Ishikawa (cell line): Measurements from ENCODE around the gene SCGB1A1.

Source experiments
- CEBPB ChIP-seq: IDR thresholded peaks from 2 replicates; pipeline ENCODE4 v1.6.1; 2012
- CREB1 ChIP-seq: IDR thresholded peaks from 2 replicates; pipeline ENCODE4 v1.6.1; 2012; ENCODE audit warnings: low read depth
- EGR1 ChIP-seq: IDR thresholded peaks from 2 replicates; pipeline ENCODE4 v1.6.1; 2012
- EP300 ChIP-seq: IDR thresholded peaks from 2 replicates; pipeline ENCODE4 v1.6.1; 2012; ENCODE audit warnings: borderline replicate concordance
- FOXM1 ChIP-seq: IDR thresholded peaks from 2 replicates; pipeline ENCODE4 v1.6.1; 2012; ENCODE audit warnings: low read depth, borderline replicate concordance
- MAX ChIP-seq: IDR thresholded peaks from 2 replicates; pipeline ENCODE4 v1.6.1; 2012
- NFIC ChIP-seq: IDR thresholded peaks from 2 replicates; pipeline ENCODE4 v1.6.1; 2012
- RAD21 ChIP-seq: IDR thresholded peaks from 2 replicates; pipeline ENCODE4 v1.6.1; 2012; ENCODE audit warnings: low read depth
- TAF1 ChIP-seq: IDR thresholded peaks from 2 replicates; pipeline ENCODE4 v1.6.1; 2012; ENCODE audit warnings: low read depth, mild to moderate bottlenecking
- TCF12 ChIP-seq: IDR thresholded peaks from 2 replicates; pipeline ENCODE4 v1.6.1; 2012; ENCODE audit warnings: low read depth
- TEAD4 ChIP-seq: IDR thresholded peaks from 2 replicates; pipeline ENCODE4 v1.6.1; 2012
- YY1 ChIP-seq: IDR thresholded peaks from 2 replicates; pipeline ENCODE4 v1.6.1; 2012; ENCODE audit warnings: low read depth
- ZBTB7A ChIP-seq: IDR thresholded peaks from 2 replicates; pipeline ENCODE4 v1.6.1; 2012; ENCODE audit warnings: low read depth
- TF ChIP-seq, protein P1 (sequence below): IDR thresholded peaks from 2 replicates; pipeline ENCODE4 v1.6.1; 2012
- TF ChIP-seq, protein P2 (sequence below): IDR thresholded peaks from 2 replicates; pipeline ENCODE4 v1.6.1; 2012; ENCODE audit warnings: low read depth, mild to moderate bottlenecking

SCGB1A1 gene

DNA sequence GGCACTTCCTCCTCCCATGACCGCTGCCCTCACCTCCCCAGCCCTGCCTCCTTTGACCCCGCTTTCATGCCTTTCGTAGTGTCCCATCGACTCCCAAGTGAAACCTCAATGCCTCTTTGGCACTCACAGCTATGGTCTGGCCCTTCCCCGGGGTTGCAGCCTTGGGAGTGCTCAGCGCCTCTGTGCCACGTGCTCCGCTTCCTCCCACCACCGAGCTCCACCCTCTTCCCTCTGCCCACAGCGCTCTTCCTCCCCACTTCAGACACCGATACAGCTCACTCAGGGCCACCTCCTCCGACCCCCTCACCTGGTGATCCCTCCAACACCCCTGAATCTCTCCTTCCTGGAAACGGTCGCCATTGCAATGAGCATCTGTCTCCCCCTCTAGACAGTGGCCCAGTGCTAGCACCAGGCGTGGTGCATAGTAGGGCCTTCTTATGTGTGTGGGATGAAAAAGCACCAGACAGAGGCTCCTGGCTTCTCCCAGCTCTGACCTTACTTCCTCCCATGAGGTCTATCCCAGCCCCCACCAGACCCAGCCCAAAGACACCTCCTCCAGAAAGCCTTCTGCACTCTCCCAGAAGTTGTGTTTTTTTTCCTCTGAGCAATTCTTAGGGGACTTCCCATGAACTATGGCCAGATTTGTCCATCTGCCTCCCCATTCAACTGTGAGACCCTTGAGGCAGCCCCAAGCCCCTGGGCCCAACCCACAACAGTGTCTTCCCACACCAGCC is 16.4 kb upstream of the SCGB1A1 start:
- TF ChIP-seq FOXM1, result no peak
- no peak for TF ChIP-seq CREB1
- no peak for TF ChIP-seq TEAD4
- TF ChIP-seq, protein P1, sequence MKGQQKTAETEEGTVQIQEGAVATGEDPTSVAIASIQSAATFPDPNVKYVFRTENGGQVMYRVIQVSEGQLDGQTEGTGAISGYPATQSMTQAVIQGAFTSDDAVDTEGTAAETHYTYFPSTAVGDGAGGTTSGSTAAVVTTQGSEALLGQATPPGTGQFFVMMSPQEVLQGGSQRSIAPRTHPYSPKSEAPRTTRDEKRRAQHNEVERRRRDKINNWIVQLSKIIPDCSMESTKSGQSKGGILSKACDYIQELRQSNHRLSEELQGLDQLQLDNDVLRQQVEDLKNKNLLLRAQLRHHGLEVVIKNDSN, result no peak
- TF ChIP-seq ZBTB7A, result no peak
- no peak for TF ChIP-seq MAX
- TF ChIP-seq NFIC, result no peak
- TF ChIP-seq EP300, result no peak
- no peak for TF ChIP-seq TAF1
- TF ChIP-seq CEBPB, result no peak
- TF ChIP-seq YY1, result no peak
- no peak for TF ChIP-seq RAD21
- no peak for TF ChIP-seq EGR1

DNA sequence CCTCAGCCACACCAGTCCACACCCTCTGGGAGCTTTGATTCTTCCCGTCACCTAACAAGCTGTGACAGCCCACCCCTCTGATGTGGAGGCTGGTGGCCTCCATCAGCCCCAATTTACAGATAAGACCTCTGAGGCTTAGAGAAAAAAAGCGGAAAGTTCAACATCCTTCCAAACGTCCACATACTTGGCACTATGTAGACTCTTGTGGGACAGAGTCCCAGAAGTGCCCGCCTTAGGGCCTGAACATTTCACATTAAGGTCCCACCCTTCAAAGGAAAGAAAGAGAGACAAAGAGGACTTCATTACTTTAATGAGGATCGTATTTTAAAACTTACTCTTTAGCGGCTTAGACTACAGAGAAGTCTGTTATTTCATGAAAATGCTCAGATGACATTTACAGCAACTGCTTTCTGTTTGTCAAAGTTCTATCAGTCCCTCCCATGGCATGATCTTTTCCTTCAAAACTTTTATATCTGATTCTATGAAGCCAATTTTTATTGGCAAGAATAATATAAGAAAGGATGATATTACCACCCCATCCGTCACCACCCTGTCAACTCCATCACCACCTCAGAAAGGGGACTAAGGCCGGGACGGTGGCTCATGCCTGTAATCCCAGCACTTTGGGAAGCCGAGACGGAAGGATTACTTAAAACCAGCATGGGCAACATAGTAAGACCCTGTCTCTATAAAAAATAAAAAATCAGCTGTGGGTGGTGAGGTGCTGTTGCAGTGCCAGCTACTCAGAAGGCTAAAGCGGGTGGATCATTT is 15.7 kb upstream of the SCGB1A1 start:
- no peak for TF ChIP-seq TCF12
- TF ChIP-seq YY1, result no peak
- no peak for TF ChIP-seq RAD21
- TF ChIP-seq TEAD4, result no peak

GRCh38 chr11:62404435-62404834 is 14.4 kb upstream of the SCGB1A1 start:
- TF ChIP-seq TCF12 (no peak), TAF1 (no peak)

GRCh38 chr11:62404901-62405300 is 13.9 kb upstream of the SCGB1A1 start:
- TF ChIP-seq TEAD4, result no peak
- TF ChIP-seq FOXM1, result no peak
- TF ChIP-seq CREB1, result no peak
- TF ChIP-seq, protein P1, result no peak
- no peak for TF ChIP-seq MAX
- TF ChIP-seq, protein P2, sequence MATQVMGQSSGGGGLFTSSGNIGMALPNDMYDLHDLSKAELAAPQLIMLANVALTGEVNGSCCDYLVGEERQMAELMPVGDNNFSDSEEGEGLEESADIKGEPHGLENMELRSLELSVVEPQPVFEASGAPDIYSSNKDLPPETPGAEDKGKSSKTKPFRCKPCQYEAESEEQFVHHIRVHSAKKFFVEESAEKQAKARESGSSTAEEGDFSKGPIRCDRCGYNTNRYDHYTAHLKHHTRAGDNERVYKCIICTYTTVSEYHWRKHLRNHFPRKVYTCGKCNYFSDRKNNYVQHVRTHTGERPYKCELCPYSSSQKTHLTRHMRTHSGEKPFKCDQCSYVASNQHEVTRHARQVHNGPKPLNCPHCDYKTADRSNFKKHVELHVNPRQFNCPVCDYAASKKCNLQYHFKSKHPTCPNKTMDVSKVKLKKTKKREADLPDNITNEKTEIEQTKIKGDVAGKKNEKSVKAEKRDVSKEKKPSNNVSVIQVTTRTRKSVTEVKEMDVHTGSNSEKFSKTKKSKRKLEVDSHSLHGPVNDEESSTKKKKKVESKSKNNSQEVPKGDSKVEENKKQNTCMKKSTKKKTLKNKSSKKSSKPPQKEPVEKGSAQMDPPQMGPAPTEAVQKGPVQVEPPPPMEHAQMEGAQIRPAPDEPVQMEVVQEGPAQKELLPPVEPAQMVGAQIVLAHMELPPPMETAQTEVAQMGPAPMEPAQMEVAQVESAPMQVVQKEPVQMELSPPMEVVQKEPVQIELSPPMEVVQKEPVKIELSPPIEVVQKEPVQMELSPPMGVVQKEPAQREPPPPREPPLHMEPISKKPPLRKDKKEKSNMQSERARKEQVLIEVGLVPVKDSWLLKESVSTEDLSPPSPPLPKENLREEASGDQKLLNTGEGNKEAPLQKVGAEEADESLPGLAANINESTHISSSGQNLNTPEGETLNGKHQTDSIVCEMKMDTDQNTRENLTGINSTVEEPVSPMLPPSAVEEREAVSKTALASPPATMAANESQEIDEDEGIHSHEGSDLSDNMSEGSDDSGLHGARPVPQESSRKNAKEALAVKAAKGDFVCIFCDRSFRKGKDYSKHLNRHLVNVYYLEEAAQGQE, result no peak
- no peak for TF ChIP-seq RAD21
- no peak for TF ChIP-seq EGR1
- TF ChIP-seq NFIC, result no peak
- TF ChIP-seq ZBTB7A, result no peak
- TF ChIP-seq YY1, result no peak
- TF ChIP-seq CEBPB, result no peak
- TF ChIP-seq EP300, result no peak
- TF ChIP-seq TCF12, result no peak
- TF ChIP-seq TAF1, result no peak

DNA sequence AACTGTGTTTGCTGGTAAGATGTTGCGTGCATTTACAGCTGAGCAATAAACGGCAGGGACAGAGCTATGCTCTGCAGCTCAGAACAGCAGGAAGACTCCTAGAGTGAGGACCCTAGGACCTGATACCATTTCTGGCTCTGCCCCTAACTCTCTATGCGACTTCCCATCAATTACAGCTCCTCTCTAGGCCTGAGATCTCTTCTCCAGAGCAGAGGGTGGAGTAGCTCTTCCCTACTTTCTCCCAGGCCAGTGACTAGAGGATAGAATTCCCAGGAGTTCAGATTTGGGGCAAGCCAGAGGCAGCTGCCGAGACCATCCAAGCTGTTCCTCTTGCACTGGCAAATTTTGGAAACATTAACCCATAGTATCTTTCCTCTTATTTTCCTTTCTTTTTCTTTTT is 12.8 kb upstream of the SCGB1A1 start:
- TF ChIP-seq FOXM1, result no peak
- TF ChIP-seq RAD21, result no peak
- no peak for TF ChIP-seq TAF1
- TF ChIP-seq NFIC, result no peak
- TF ChIP-seq EP300, result no peak
- no peak for TF ChIP-seq CEBPB
- no peak for TF ChIP-seq CREB1
- TF ChIP-seq, protein P2, result no peak

GRCh38 chr11:62409831-62410230 is 9.0 kb upstream of the SCGB1A1 start:
- TF ChIP-seq TAF1 (no peak), TCF12 (no peak), FOXM1 (no peak), MAX (no peak), EGR1 (no peak), TEAD4 (no peak), NFIC (no peak), RAD21 (no peak), CREB1 (no peak), CEBPB (no peak), YY1 (no peak), ZBTB7A (no peak)
- TF ChIP-seq, protein P1, result no peak
